ENCODE measurements around the gene MRFAP1. TPM values are rescaled to one million over a fixed set of nuclear protein-coding genes. Genes with fewer than 3 reads are reported as not detected.
A peak's percentile ranks its signal among the peaks of the same experiment; 100 is the strongest.

The MRFAP1 gene
- polyA plus RNA-seq, 10 donors = 238 to 356 (median 266) TPM

GRCh38 chr4:6687947-6688878 is 47.7 kb downstream of the MRFAP1 start:
- DNase-seq = no peak

GRCh38 chr4:6688879-6689505 is 48.5 kb downstream of the MRFAP1 start:
- peak; percentile 37 to 86 (median 74) for DNase-seq

GRCh38 chr4:6689506-6689960 is 49.0 kb downstream of the MRFAP1 start:
- DNase-seq = no peak

Other genes with a start within 250 kb of the MRFAP1 start
- 1 to 10 TPM in 2 of 10 donors, under 1 TPM in 8; 0.24 to 4.2 (median 0.32) TPM for gene PPP2R2C, start 168.1 kb upstream of the MRFAP1 start, polyA plus RNA-seq (ENCODE audit: insufficient read length in 10 of 10)
- 10 to 100 TPM in 1 of 10 donors, 1 to 10 TPM in 9; 6.0 to 10.7 (median 8.1) TPM for gene MAN2B2, start 65.5 kb upstream of the MRFAP1 start, polyA plus RNA-seq (ENCODE audit: insufficient read length in 10 of 10)
- gene S100P, start 53.2 kb downstream of the MRFAP1 start, polyA plus RNA-seq (ENCODE audit: insufficient read length in 10 of 10) = 1 to 10 TPM in 8 of 10 donors, under 1 TPM in 1, not detected in 1; 0.39 to 3.2 (median 1.9) TPM
- gene MRFAP1L1, start 69.2 kb downstream of the MRFAP1 start, polyA plus RNA-seq (ENCODE audit: insufficient read length in 10 of 10) = 10 to 100 TPM; 50.5 to 76.3 (median 56.8) TPM
- gene BLOC1S4, start 75.5 kb downstream of the MRFAP1 start, polyA plus RNA-seq (ENCODE audit: insufficient read length in 10 of 10) = 10 to 100 TPM in 1 of 10 donors, 1 to 10 TPM in 9; 6.1 to 10.6 (median 8.5) TPM
- 10 to 100 TPM; 19.3 to 21.9 (median 21.2) TPM for gene KIAA0232, start 142.0 kb downstream of the MRFAP1 start, polyA plus RNA-seq (ENCODE audit: insufficient read length in 10 of 10)

Data from muscle of back (tissue), 11 donors.